ENCODE data around the gene NLRP5.

Gene NLRP5

GRCh38 chr19:55986487-55986886 is at the start of gene NLRP5:
Gene NLRP5, plus strand, starts transcription at chr19:55986775.
- TF ChIP-seq CTCF (IDR thresholded peaks at IDR 0.05), result no peak

DNA sequence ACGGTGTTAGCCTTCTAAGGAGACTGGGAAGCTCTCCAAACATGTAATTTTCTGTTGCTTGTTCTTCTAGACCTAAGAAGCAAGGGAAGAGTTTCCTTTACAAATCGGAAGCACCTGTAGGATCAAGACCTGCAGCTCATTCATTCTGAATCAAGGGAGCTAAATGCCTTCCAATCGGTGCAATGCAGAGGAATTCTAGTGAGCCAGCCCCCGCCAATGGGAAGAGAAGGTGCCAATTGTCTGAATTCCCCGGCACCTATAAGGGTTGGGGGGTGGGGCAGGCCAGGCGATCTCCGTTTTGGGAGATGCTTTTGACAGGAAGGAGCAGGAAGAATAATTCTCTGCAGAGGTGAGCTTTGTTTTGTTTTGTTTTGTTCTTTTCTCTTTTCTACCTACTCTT is 47.4 kb upstream of the NLRP5 start:
- TF ChIP-seq CTCF (IDR thresholded peaks at IDR 0.05), result no peak

- no peak for TF ChIP-seq CTCF (IDR thresholded peaks at IDR 0.05)
Observed at GRCh38 chr19:55940306-55940705, 46.3 kb upstream of the NLRP5 start.

GRCh38 chr19:55947532-55947931 is 39.0 kb upstream of the NLRP5 start, which contains the start of gene NLRP8:
Gene NLRP8, plus strand, starts transcription at chr19:55947832.
- no peak for TF ChIP-seq CTCF (IDR thresholded peaks at IDR 0.05)

DNA sequence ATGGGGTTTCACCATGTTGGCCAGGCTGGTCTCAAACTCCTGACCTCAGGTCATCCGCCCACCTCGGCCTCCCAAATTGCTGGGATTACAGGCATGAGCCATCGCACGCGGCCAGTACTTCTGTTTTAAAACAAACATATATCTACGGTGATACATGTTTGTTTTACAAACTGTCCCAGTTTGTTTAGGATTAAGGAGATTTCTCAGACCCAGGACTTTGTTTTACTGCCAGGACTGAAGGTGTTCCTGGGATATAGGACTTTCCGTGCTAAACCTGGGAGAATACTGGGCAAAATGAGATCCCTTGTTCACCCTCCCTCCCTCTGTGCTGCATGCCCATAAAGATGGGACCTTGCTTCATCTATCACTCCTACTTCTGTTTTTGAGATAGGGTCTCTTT is 30.1 kb upstream of the NLRP5 start:
- TF ChIP-seq CTCF (IDR thresholded peaks at IDR 0.05), result no peak

DNA sequence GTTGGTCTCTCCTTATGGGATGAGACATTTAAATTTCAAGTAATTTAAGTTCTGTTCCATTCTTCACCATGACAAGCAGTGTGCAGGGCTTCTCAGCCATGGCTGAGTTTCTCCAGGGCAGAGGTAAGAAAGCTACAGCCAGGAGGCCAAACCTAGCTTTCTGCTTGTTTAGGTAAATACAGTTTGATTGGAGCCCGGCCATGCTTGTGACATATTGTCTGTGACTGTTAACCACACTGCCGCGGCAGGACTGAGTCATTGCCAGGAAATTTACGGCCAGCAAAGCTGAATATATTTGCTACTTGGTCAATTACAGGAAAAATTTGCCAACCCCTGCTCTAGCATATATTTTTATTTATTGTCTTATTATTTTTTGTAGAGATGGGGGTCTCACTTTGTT is 28.2 kb upstream of the NLRP5 start:
- TF ChIP-seq CTCF (IDR thresholded peaks at IDR 0.05), result no peak

- no peak for TF ChIP-seq CTCF (IDR thresholded peaks at IDR 0.05)
Observed at GRCh38 chr19:55959996-55960675, 26.4 kb upstream of the NLRP5 start.

- TF ChIP-seq CTCF (IDR thresholded peaks at IDR 0.05), result no peak
Observed at GRCh38 chr19:55962186-55962585, 24.4 kb upstream of the NLRP5 start.
